Neural cell (in vitro differentiated cells): ENCODE results near the gene UBAP2L.

Experiments used
- POLR2AphosphoS5 ChIP-seq: IDR thresholded peaks from 2 replicates; pipeline ENCODE4 v1.6.1; 2012
- TF ChIP-seq, protein P1 (sequence below): fragments of 450-650 bp; IDR thresholded peaks from 2 replicates; pipeline ENCODE4 v1.5.1; 2014; ENCODE audit warnings: antibody characterized with exemption, mild to moderate bottlenecking, moderate library complexity; ENCODE audit not compliant: poor library complexity, severe bottlenecking

- TF ChIP-seq, protein P1, sequence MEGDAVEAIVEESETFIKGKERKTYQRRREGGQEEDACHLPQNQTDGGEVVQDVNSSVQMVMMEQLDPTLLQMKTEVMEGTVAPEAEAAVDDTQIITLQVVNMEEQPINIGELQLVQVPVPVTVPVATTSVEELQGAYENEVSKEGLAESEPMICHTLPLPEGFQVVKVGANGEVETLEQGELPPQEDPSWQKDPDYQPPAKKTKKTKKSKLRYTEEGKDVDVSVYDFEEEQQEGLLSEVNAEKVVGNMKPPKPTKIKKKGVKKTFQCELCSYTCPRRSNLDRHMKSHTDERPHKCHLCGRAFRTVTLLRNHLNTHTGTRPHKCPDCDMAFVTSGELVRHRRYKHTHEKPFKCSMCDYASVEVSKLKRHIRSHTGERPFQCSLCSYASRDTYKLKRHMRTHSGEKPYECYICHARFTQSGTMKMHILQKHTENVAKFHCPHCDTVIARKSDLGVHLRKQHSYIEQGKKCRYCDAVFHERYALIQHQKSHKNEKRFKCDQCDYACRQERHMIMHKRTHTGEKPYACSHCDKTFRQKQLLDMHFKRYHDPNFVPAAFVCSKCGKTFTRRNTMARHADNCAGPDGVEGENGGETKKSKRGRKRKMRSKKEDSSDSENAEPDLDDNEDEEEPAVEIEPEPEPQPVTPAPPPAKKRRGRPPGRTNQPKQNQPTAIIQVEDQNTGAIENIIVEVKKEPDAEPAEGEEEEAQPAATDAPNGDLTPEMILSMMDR, result no peak
- TF ChIP-seq POLR2AphosphoS5, result no peak
These were observed 85.4 kb downstream of the UBAP2L start for GRCh38 chr1:154306151-154306550.
